ENCODE results near the gene SLC39A11. TPM values are rescaled to one million over a fixed set of nuclear protein-coding genes. Genes with fewer than 3 reads are reported as not detected.

The SLC39A11 gene
- total RNA-seq, 1 donor from 2014 or later, result 21.5 TPM

DNA sequence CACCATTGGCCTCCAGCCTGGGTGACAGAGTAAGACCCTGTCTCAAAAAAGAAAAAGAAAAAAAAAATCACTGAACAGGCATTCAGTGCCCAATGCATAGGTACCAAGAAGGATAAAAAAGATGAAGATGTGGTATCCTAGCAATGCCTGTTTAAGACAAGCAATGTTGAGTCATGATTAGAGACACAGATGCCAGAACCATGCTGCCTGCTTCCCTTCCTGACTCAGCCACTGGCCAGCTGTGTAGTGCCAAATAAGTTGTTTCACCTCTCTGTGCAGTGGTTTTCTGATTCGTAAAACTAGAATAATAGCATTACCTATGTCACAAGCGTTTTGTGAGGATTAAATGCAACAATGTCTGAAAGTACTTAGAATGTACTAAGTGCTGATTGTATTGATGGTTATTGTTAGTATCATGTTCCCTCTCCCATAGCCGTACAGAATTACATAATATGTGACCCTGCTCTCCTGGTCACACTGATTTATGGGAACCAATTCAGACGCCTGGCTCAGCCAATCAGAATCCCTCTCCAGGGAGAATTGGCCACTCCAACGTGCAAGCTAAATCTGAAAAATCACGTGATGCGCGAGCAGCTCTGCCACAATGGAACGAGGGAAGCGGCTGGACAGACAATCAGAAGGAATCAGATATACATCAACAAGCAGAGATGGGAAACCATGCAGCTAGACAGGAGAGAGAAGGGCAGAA lies 241.9 kb downstream of the SLC39A11 start:
- H3K27me3 Mint-ChIP-seq (ENCODE audit: low read depth, unreplicated experiment), result no peaks in the 10 kb centered on the region
- Histone ChIP-seq H3K27ac (ENCODE audit: low read depth, low read length) (no peak overlapping the region), H3K4me3 (ENCODE audit: insufficient read depth, low read depth, low read length) (no peak overlapping the region), H3K9me3 (ENCODE audit: insufficient read depth, low read depth, low read length) (no peaks in the 10 kb centered on the region), H3K9ac (ENCODE audit: low read length) (no peak overlapping the region), H3K36me3 (ENCODE audit: insufficient read depth, low read length) (no peaks in the 10 kb centered on the region), H2AFZ (ENCODE audit: low read depth, low read length) (no peak overlapping the region), H4K20me1 (ENCODE audit: insufficient read depth, low read length) (no peaks in the 10 kb centered on the region), H3K79me2 (ENCODE audit: insufficient read depth, low read length) (no peaks in the 10 kb centered on the region), H3K4me1 (ENCODE audit: insufficient read depth, low read length) (no peaks in the 10 kb centered on the region), H3K4me2 (ENCODE audit: low read length) (no peak overlapping the region), H3K27me3 (ENCODE audit: insufficient read depth, low read length) (no peaks in the 10 kb centered on the region)
- no peaks in the 10 kb centered on the region for H3K36me3 Mint-ChIP-seq (ENCODE audit: low read depth, unreplicated experiment)
- TF ChIP-seq EZH2 (IDR thresholded peaks at IDR 0.05; ENCODE audit: insufficient read depth, low read length), result no peak
- TF ChIP-seq, protein P1, sequence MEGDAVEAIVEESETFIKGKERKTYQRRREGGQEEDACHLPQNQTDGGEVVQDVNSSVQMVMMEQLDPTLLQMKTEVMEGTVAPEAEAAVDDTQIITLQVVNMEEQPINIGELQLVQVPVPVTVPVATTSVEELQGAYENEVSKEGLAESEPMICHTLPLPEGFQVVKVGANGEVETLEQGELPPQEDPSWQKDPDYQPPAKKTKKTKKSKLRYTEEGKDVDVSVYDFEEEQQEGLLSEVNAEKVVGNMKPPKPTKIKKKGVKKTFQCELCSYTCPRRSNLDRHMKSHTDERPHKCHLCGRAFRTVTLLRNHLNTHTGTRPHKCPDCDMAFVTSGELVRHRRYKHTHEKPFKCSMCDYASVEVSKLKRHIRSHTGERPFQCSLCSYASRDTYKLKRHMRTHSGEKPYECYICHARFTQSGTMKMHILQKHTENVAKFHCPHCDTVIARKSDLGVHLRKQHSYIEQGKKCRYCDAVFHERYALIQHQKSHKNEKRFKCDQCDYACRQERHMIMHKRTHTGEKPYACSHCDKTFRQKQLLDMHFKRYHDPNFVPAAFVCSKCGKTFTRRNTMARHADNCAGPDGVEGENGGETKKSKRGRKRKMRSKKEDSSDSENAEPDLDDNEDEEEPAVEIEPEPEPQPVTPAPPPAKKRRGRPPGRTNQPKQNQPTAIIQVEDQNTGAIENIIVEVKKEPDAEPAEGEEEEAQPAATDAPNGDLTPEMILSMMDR (IDR thresholded peaks at IDR 0.05; ENCODE audit: insufficient read depth, low read depth, low read length), result no peak
- H3K4me1 Mint-ChIP-seq (ENCODE audit: low read depth, unreplicated experiment), result no peaks in the 10 kb centered on the region
- H3K4me3 Mint-ChIP-seq (ENCODE audit: unreplicated experiment), result no peak overlapping the region
- H3K27ac Mint-ChIP-seq (ENCODE audit: unreplicated experiment), result no peak overlapping the region
- DNase-seq (ENCODE audit: low read depth), result peak; percentile 62
- no peak for FAIRE-seq
- H3K9me3 Mint-ChIP-seq (ENCODE audit: unreplicated experiment), result no peaks in the 10 kb centered on the region

DNA sequence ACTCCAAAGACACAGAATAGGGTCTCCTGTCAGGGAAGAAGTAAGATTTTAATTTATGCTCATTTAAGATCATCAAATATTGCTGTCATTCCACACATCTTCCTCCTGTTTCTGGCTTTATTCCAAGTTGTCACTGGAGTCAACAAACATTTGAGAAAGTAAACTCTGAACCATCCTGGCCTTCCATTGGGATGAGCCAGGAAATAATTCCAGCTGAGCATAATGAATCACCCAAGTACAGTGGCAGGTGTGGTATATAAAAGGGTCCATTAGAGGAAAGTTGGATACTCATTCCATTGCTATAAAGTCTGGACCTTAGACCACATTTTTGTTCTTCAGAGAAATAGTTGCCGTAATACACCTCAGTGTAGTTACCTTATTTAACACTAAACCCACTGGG lies 246.1 kb downstream of the SLC39A11 start:
- H3K27ac Mint-ChIP-seq (ENCODE audit: unreplicated experiment), result no peak overlapping the region
- no peak overlapping the region for H3K27ac ChIP-seq (ENCODE audit: low read depth, low read length)
- DNase-seq (ENCODE audit: low read depth), result no peak
- no peaks in the 10 kb centered on the region for H3K27me3 Mint-ChIP-seq (ENCODE audit: low read depth, unreplicated experiment)
- H4K20me1 ChIP-seq (ENCODE audit: insufficient read depth, low read length), result no peaks in the 10 kb centered on the region
- H3K36me3 Mint-ChIP-seq (ENCODE audit: low read depth, unreplicated experiment), result peaks cover 7% of the 10 kb centered on the region
- no peak overlapping the region for H3K4me3 ChIP-seq (ENCODE audit: insufficient read depth, low read depth, low read length)
- H3K4me1 ChIP-seq (ENCODE audit: insufficient read depth, low read length), result no peaks in the 10 kb centered on the region
- no peaks in the 10 kb centered on the region for H3K79me2 ChIP-seq (ENCODE audit: insufficient read depth, low read length)
- H3K9me3 Mint-ChIP-seq (ENCODE audit: unreplicated experiment), result no peaks in the 10 kb centered on the region
- H2AFZ ChIP-seq (ENCODE audit: low read depth, low read length), result no peak overlapping the region
- H3K36me3 ChIP-seq (ENCODE audit: insufficient read depth, low read length), result no peaks in the 10 kb centered on the region
- H3K27me3 ChIP-seq (ENCODE audit: insufficient read depth, low read length), result no peaks in the 10 kb centered on the region
- H3K4me2 ChIP-seq (ENCODE audit: low read length), result no peak overlapping the region
- TF ChIP-seq, protein P1 (IDR thresholded peaks at IDR 0.05; ENCODE audit: insufficient read depth, low read depth, low read length), result no peak
- no peak for TF ChIP-seq EZH2 (IDR thresholded peaks at IDR 0.05; ENCODE audit: insufficient read depth, low read length)
- H3K4me3 Mint-ChIP-seq (ENCODE audit: unreplicated experiment), result no peak overlapping the region
- H3K4me1 Mint-ChIP-seq (ENCODE audit: low read depth, unreplicated experiment), result no peaks in the 10 kb centered on the region
- no peaks in the 10 kb centered on the region for H3K9me3 ChIP-seq (ENCODE audit: insufficient read depth, low read depth, low read length)
- no peak overlapping the region for H3K9ac ChIP-seq (ENCODE audit: low read length)
- no peak for FAIRE-seq

DNA sequence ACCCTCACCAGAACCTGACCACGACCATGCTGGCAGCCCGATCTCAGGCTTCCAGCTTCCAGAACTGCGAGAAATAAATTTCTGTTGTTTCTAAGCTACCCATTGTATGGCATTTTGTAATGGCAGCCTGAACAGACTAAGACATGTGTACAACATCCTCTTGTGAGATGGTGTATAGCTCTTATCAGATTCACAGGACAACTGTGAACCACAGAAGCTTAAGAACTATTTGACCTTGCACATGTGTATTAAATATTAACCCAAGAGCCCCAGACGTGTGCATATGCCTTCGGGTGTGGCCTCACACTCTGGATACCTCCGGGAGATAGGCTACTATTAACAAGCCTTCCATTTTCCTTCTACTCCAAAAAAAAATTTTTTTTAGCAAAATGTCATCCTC lies 248.9 kb downstream of the SLC39A11 start:
- Histone ChIP-seq H2AFZ (ENCODE audit: low read depth, low read length) (no peak overlapping the region), H3K36me3 (ENCODE audit: insufficient read depth, low read length) (no peaks in the 10 kb centered on the region), H4K20me1 (ENCODE audit: insufficient read depth, low read length) (no peaks in the 10 kb centered on the region), H3K4me3 (ENCODE audit: insufficient read depth, low read depth, low read length) (no peak overlapping the region), H3K27me3 (ENCODE audit: insufficient read depth, low read length) (no peaks in the 10 kb centered on the region), H3K9ac (ENCODE audit: low read length) (no peak overlapping the region), H3K4me1 (ENCODE audit: insufficient read depth, low read length) (no peaks in the 10 kb centered on the region), H3K27ac (ENCODE audit: low read depth, low read length) (no peak overlapping the region), H3K79me2 (ENCODE audit: insufficient read depth, low read length) (no peaks in the 10 kb centered on the region), H3K4me2 (ENCODE audit: low read length) (no peak overlapping the region), H3K9me3 (ENCODE audit: insufficient read depth, low read depth, low read length) (no peaks in the 10 kb centered on the region)
- TF ChIP-seq EZH2 (IDR thresholded peaks at IDR 0.05; ENCODE audit: insufficient read depth, low read length), result no peak
- TF ChIP-seq, protein P1 (IDR thresholded peaks at IDR 0.05; ENCODE audit: insufficient read depth, low read depth, low read length), result no peak
- Mint-ChIP-seq H3K36me3 (ENCODE audit: low read depth, unreplicated experiment) (peaks cover 18% of the 10 kb centered on the region), H3K27me3 (ENCODE audit: low read depth, unreplicated experiment) (no peaks in the 10 kb centered on the region), H3K27ac (ENCODE audit: unreplicated experiment) (no peak overlapping the region), H3K4me3 (ENCODE audit: unreplicated experiment) (no peak overlapping the region), H3K9me3 (ENCODE audit: unreplicated experiment) (peaks cover 8% of the 10 kb centered on the region), H3K4me1 (ENCODE audit: low read depth, unreplicated experiment) (peaks cover under 1% of the 10 kb centered on the region)
- no peak for FAIRE-seq
- no peak for DNase-seq (ENCODE audit: low read depth)

Data from astrocyte (in vitro differentiated cells and primary cell).